Measurements from ENCODE around the gene TAF9. TPM values are rescaled to one million over a fixed set of nuclear protein-coding genes. Genes with fewer than 3 reads are reported as not detected.

The TAF9 gene
- total RNA-seq, 3 donors from 2014 or later: 35.4 to 44.9 (median 38.3) TPM

DNA sequence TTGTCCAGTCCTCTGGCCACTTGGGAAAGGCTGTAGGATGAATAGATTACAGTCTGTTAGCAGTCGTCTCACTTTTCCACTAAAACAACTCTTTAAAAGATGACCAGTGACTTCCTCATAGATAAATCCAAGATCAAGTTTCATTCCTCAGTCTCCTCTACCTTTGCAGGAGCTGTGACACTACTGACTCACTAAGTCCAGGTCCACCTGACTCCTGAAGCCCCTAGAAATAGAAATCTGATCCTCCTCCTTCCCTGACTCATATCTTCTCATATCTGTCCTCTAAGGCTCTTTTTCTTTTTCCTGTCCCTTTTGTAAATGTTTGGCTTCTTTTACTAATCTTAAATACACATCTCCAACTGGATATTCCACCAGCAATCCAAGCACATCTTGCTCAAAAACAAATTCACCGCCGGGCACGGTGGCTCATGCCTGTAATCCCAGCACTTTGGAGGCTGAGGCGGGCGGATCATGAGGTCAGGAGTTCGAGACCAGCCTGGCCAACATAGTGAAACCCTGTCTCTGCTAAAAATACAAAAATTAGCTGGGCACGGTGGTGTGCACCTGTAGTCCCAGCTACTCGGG, 39.3 kb downstream of the TAF9 start:
- H3K9me3 ChIP-seq: no peaks in the 10 kb centered on the region
- H3K4me1 ChIP-seq: no peaks in the 10 kb centered on the region
- no peak overlapping the region for H3K4me3 ChIP-seq
- TF ChIP-seq POLR2AphosphoS5 (IDR thresholded peaks at IDR 0.05): no peak
- no peak for TF ChIP-seq CTCF (IDR thresholded peaks at IDR 0.05)
- TF ChIP-seq POLR2A (IDR thresholded peaks at IDR 0.05): no peak
- no peak overlapping the region for H3K27ac ChIP-seq
- H3K36me3 ChIP-seq: no peaks in the 10 kb centered on the region
- intact Hi-C loops (cut with DNase I; ENCODE audit: low total_unique reads): no loop called here
- no peaks in the 10 kb centered on the region for H3K27me3 ChIP-seq
- peak in 1 of 2 donors; percentile 67 for DNase-seq (ENCODE audit: low spot score in 2 of 2)

- H3K9me3 ChIP-seq: no peaks in the 10 kb centered on the region
- TF ChIP-seq CTCF (IDR thresholded peaks at IDR 0.05) (no peak), POLR2AphosphoS5 (IDR thresholded peaks at IDR 0.05) (no peak), POLR2A (IDR thresholded peaks at IDR 0.05) (no peak)
- no peaks in the 10 kb centered on the region for H3K27me3 ChIP-seq
- intact Hi-C loops (cut with DNase I; ENCODE audit: low total_unique reads): no loop called here
- H3K36me3 ChIP-seq: no peaks in the 10 kb centered on the region
- no peaks in the 10 kb centered on the region for H3K4me1 ChIP-seq
- no peak overlapping the region for H3K4me3 ChIP-seq
- H3K27ac ChIP-seq: no peak overlapping the region
- no peak for DNase-seq (ENCODE audit: low spot score in 2 of 2)
Observed at GRCh38 chr5:69326365-69326764, 43.0 kb downstream of the TAF9 start.

DNA sequence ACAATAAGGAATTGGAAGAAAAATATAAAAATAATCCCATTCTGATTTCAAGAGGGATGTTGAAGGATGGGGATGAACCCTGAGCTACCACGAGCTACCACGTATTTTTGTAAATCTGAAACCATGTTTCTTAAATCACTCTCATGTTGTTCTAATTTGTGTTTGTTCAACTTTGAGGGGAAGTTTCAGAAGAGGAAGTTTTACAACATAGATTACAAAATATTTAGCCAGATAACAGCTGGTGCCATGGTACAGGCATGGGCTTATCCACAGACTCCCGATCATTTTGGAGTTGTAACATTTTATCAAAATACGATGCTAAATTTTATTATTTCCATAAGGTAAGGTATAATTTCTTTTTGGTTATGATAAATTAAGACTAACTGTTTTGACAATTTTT, 51.9 kb downstream of the TAF9 start:
- H3K4me3 ChIP-seq: no peak overlapping the region
- TF ChIP-seq POLR2A (IDR thresholded peaks at IDR 0.05): no peak
- TF ChIP-seq CTCF (IDR thresholded peaks at IDR 0.05): no peak
- TF ChIP-seq POLR2AphosphoS5 (IDR thresholded peaks at IDR 0.05): no peak
- DNase-seq (ENCODE audit: low spot score in 2 of 2): no peak
- no peak overlapping the region for H3K27ac ChIP-seq
- no peaks in the 10 kb centered on the region for H3K36me3 ChIP-seq
- H3K9me3 ChIP-seq: no peaks in the 10 kb centered on the region
- no peaks in the 10 kb centered on the region for H3K27me3 ChIP-seq
- intact Hi-C loops (cut with DNase I; ENCODE audit: low total_unique reads): no loop called here
- no peaks in the 10 kb centered on the region for H3K4me1 ChIP-seq

DNA sequence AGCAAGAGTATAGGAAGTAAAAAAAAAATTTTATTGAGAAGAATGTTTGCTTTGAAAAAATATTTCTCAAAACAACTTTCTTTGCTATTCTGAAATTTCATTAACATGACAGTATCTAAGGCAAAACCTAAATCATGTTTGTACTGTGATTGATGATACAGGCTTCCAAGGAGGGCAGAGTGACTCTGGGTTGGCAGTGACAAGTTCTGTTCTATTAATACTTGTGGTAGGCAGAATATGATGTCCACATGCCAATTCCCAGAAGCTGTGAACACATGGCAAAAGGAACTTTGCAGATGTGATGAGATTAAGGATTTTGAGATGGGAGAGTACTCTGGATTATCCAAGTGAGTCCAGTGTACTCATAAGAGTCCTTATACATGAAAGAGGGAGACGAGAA, 53.3 kb downstream of the TAF9 start:
- DNase-seq (ENCODE audit: low spot score in 2 of 2): no peak
- H3K27ac ChIP-seq: no peak overlapping the region
- no peaks in the 10 kb centered on the region for H3K4me1 ChIP-seq
- TF ChIP-seq POLR2AphosphoS5 (IDR thresholded peaks at IDR 0.05): no peak
- intact Hi-C loops (cut with DNase I; ENCODE audit: low total_unique reads): no loop called here
- no peak overlapping the region for H3K4me3 ChIP-seq
- H3K9me3 ChIP-seq: no peaks in the 10 kb centered on the region
- H3K27me3 ChIP-seq: no peaks in the 10 kb centered on the region
- H3K36me3 ChIP-seq: no peaks in the 10 kb centered on the region

Other genes with a start within 250 kb of the TAF9 start
- gene CCNB1, start 202.4 kb downstream of the TAF9 start, total RNA-seq: 1 to 10 TPM; 5.6 to 9.4 (median 7.5) TPM
- gene CENPH, start 179.9 kb downstream of the TAF9 start, total RNA-seq: 1 to 10 TPM; 2.6 to 6.1 (median 2.9) TPM
- gene CDK7, start 134.6 kb downstream of the TAF9 start, total RNA-seq: 10 to 100 TPM; 13.4 to 28.7 (median 20.3) TPM
- 10 to 100 TPM in 2 of 3 donors, 1 to 10 TPM in 1; 6.6 to 18.4 (median 13.8) TPM for gene CCDC125, start 36.7 kb downstream of the TAF9 start, total RNA-seq
- 10 to 100 TPM; 19.5 to 35.8 (median 25.6) TPM for gene AK6, start within 50 bp of the TAF9 start, total RNA-seq
- gene RAD17, start 298 bp upstream of the TAF9 start, total RNA-seq: 10 to 100 TPM; 14.6 to 24.1 (median 14.7) TPM
- gene MARVELD2, start 45.6 kb upstream of the TAF9 start, total RNA-seq: 10 to 100 TPM in 2 of 3 donors, under 1 TPM in 1; 0.32 to 24.7 (median 11.1) TPM
- 10 to 100 TPM in 2 of 3 donors, under 1 TPM in 1; 0.48 to 85.6 (median 35.7) TPM for gene OCLN, start 123.3 kb upstream of the TAF9 start, total RNA-seq
- 10 to 100 TPM; 22.4 to 35.1 (median 28.8) TPM for gene GTF2H2C, start 190.7 kb upstream of the TAF9 start, total RNA-seq